ENCODE data around the gene TAPT1.

DNA sequence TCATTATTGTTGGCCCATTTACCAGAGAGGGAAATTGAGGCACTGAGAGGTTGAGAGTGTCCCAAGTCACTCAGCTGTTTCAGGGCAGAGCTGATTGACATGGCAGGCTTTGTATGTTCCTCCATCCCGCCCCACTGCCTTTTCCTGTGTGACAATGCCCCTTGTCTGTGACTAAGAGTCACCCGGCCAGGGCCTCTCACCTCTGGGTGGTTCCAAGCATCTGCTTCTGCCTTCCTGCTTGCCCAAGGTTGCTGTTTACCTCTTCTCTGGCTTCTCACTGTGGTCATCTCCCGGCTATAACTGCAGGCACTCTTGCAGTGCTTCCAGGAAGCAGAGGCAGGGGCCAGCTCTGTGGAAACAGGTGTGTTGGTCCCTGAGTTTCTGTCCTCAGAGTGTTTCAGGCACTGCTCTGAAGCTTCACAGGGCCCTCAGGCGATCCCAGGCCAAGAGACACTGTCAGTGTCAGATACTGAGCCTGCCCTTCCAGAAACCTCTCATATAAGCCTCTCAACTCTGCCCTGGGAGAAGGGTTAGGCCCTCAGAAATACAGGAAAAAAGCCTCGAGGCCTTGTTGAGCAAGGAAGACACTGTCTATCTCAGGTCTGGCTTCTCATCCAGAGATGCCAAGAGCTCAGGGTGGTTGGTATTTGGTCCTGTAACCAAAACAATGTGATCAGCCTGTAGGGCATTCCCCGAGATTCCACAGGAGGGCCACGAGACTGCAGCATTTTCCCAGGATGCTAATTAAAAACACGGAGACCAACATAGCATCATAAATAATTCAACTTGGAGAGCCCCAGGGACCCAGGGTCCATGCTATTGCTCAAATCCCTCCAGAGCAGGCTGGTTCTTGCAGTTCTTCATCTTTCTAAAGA, 100.5 kb downstream of the TAPT1 start:
- no peak for TF ChIP-seq YY1 (IDR thresholded peaks at IDR 0.05; ENCODE audit: low read depth)
- TF ChIP-seq ZBTB7A (IDR thresholded peaks at IDR 0.05; ENCODE audit: low read depth): no peak
- no peak for TF ChIP-seq EP300 (IDR thresholded peaks at IDR 0.05; ENCODE audit: borderline replicate concordance)
- TF ChIP-seq CEBPB (IDR thresholded peaks at IDR 0.05): no peak
- TF ChIP-seq TCF12 (IDR thresholded peaks at IDR 0.05; ENCODE audit: low read depth): no peak
- TF ChIP-seq CREB1 (IDR thresholded peaks at IDR 0.05; ENCODE audit: low read depth): no peak
- no peak for TF ChIP-seq REST (IDR thresholded peaks at IDR 0.05; ENCODE audit: low read depth)
- no peak for TF ChIP-seq USF1 (IDR thresholded peaks at IDR 0.05)
- no peak for TF ChIP-seq EGR1 (IDR thresholded peaks at IDR 0.05)
- no peak for TF ChIP-seq NFIC (IDR thresholded peaks at IDR 0.05)
- no peak for TF ChIP-seq TAF1 (IDR thresholded peaks at IDR 0.05; ENCODE audit: low read depth)
- no peak for TF ChIP-seq FOXM1 (IDR thresholded peaks at IDR 0.05; ENCODE audit: borderline replicate concordance, low read depth)
- no peak for TF ChIP-seq TEAD4 (IDR thresholded peaks at IDR 0.05)
- no peak for TF ChIP-seq RAD21 (IDR thresholded peaks at IDR 0.05; ENCODE audit: low read depth)
